Prostate gland (tissue), 2 donors: Measurements from ENCODE around the gene SCTR.

Experiments used
- POLR2A ChIP-seq: fragments of 450-650 bp; IDR thresholded peaks from one replicate; pipeline ENCODE4 v1.6.1; 2016; ENCODE audit warnings: antibody characterized with exemption, mild to moderate bottlenecking
- TF ChIP-seq, protein P1 (sequence below), 4 experiments: fragments of 200-600 bp in 2 of 4; fragments of 450-650 bp in 2 of 4; sonication (generic) in 2 of 4; IDR thresholded peaks; 1 replicate in 3 of 4; 2 replicates in 1 of 4; pipeline ENCODE4 v1.5.1; 2016 to 2019; ENCODE audit warnings: antibody characterized with exemption in 4 of 4, mild to moderate bottlenecking in 2 of 4, moderate library complexity in 2 of 4

DNA sequence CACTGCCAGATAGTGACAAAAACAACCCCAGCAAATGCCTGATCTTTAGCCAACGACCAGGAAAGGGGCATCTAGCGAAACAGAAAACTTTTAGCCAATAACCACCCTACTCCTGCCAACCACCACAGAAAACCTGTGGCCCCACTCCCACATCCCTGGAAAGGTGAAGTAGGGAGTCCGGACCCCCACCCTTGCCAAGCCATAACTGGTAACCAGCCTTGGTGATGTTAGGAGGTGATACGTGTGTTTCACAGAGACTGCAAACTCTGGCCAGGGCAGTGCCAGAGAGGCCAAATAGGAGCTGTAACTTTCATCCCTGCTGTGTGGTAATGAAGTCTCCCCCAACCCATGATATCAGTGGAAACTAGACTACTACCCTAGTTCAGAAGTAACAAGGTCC, 27.6 kb downstream of the SCTR start:
- TF ChIP-seq, protein P1, sequence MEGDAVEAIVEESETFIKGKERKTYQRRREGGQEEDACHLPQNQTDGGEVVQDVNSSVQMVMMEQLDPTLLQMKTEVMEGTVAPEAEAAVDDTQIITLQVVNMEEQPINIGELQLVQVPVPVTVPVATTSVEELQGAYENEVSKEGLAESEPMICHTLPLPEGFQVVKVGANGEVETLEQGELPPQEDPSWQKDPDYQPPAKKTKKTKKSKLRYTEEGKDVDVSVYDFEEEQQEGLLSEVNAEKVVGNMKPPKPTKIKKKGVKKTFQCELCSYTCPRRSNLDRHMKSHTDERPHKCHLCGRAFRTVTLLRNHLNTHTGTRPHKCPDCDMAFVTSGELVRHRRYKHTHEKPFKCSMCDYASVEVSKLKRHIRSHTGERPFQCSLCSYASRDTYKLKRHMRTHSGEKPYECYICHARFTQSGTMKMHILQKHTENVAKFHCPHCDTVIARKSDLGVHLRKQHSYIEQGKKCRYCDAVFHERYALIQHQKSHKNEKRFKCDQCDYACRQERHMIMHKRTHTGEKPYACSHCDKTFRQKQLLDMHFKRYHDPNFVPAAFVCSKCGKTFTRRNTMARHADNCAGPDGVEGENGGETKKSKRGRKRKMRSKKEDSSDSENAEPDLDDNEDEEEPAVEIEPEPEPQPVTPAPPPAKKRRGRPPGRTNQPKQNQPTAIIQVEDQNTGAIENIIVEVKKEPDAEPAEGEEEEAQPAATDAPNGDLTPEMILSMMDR (IDR thresholded peaks at IDR 0.05): no peak
- TF ChIP-seq POLR2A: no peak
